ENCODE data around the gene DUOX1. TPM values are rescaled to one million over a fixed set of nuclear protein-coding genes. Genes with fewer than 3 reads are reported as not detected.

The DUOX1 gene
- total RNA-seq, 3 donors from 2014 or later: 0.80 to 7.2 (median 1.6) TPM

- Histone ChIP-seq H3K4me3 (no peak overlapping the region), H3K27ac (no peak overlapping the region), H3K36me3 (no peaks in the 10 kb centered on the region), H3K9me3 (no peaks in the 10 kb centered on the region), H3K4me1 (no peaks in the 10 kb centered on the region), H3K27me3 (peaks cover 0 to 4% of the 10 kb centered on the region in 2 donors)
- DNase-seq (ENCODE audit: low spot score in 2 of 2): no peak
- TF ChIP-seq POLR2A (IDR thresholded peaks at IDR 0.05): no peak
- no peak for TF ChIP-seq CTCF (IDR thresholded peaks at IDR 0.05)
- no peak for TF ChIP-seq POLR2AphosphoS5 (IDR thresholded peaks at IDR 0.05)
- intact Hi-C loops (cut with DNase I; ENCODE audit: low total_unique reads): no loop called here
These were observed 40.7 kb upstream of the DUOX1 start for GRCh38 chr15:45088801-45089711.

- DNase-seq (ENCODE audit: low spot score in 2 of 2): no peak
- TF ChIP-seq POLR2A (IDR thresholded peaks at IDR 0.05) (no peak), CTCF (IDR thresholded peaks at IDR 0.05) (no peak), POLR2AphosphoS5 (IDR thresholded peaks at IDR 0.05) (no peak)
- peaks cover 0 to 4% of the 10 kb centered on the region in 2 donors for H3K27me3 ChIP-seq
- no peaks in the 10 kb centered on the region for H3K4me1 ChIP-seq
- H3K27ac ChIP-seq: no peak overlapping the region
- no peaks in the 10 kb centered on the region for H3K9me3 ChIP-seq
- H3K4me3 ChIP-seq: no peak overlapping the region
- intact Hi-C loops (cut with DNase I; ENCODE audit: low total_unique reads): no loop called here
- no peaks in the 10 kb centered on the region for H3K36me3 ChIP-seq
These were observed 40.0 kb upstream of the DUOX1 start for GRCh38 chr15:45089712-45090373.

- Histone ChIP-seq H3K4me3 (no peak overlapping the region), H3K27me3 (peaks cover 0 to 4% of the 10 kb centered on the region in 2 donors), H3K9me3 (no peaks in the 10 kb centered on the region), H3K27ac (no peak overlapping the region), H3K4me1 (no peaks in the 10 kb centered on the region), H3K36me3 (no peaks in the 10 kb centered on the region)
- DNase-seq (ENCODE audit: low spot score in 2 of 2): no peak
- intact Hi-C loops (cut with DNase I; ENCODE audit: low total_unique reads): no loop called here
- no peak for TF ChIP-seq POLR2AphosphoS5 (IDR thresholded peaks at IDR 0.05)
- no peak for TF ChIP-seq POLR2A (IDR thresholded peaks at IDR 0.05)
- no peak for TF ChIP-seq CTCF (IDR thresholded peaks at IDR 0.05)
These were observed 38.6 kb upstream of the DUOX1 start for GRCh38 chr15:45091161-45091560.

GRCh38 chr15:45091576-45091975 lies 38.2 kb upstream of the DUOX1 start:
- no peaks in the 10 kb centered on the region for H3K36me3 ChIP-seq
- DNase-seq (ENCODE audit: low spot score in 2 of 2): no peak
- no peak for TF ChIP-seq POLR2A (IDR thresholded peaks at IDR 0.05)
- TF ChIP-seq POLR2AphosphoS5 (IDR thresholded peaks at IDR 0.05): no peak
- no peak for TF ChIP-seq CTCF (IDR thresholded peaks at IDR 0.05)
- H3K4me3 ChIP-seq: no peak overlapping the region
- no peaks in the 10 kb centered on the region for H3K4me1 ChIP-seq
- H3K27me3 ChIP-seq: peaks cover 0 to 4% of the 10 kb centered on the region in 2 donors
- no peaks in the 10 kb centered on the region for H3K9me3 ChIP-seq
- H3K27ac ChIP-seq: no peak overlapping the region
- intact Hi-C loops (cut with DNase I; ENCODE audit: low total_unique reads): no loop called here

DNA sequence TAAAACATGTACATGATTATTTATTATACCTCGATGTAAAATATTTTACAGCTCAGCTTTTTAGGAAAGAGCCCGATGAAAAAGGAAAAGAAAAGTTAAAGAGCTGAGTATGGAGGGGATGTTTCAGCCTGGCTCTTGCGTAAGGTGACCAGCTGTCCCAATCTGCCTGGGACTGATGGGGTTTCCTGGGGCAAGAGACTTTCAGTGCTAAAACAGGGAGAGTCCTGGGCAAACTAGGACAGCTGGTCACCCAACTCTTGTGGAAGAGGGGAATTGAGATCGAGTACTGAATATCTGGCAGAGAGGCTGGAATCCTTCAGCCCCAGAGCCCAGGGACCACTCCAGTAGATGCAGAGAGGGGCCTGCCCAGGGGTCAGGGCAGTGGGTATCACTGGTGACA lies 36.8 kb upstream of the DUOX1 start:
- DNase-seq (ENCODE audit: low spot score in 2 of 2): no peak
- H3K36me3 ChIP-seq: no peaks in the 10 kb centered on the region
- H3K27me3 ChIP-seq: peaks cover 0 to 4% of the 10 kb centered on the region in 2 donors
- no peak for TF ChIP-seq POLR2AphosphoS5 (IDR thresholded peaks at IDR 0.05)
- TF ChIP-seq POLR2A (IDR thresholded peaks at IDR 0.05): no peak
- TF ChIP-seq CTCF (IDR thresholded peaks at IDR 0.05): no peak
- intact Hi-C loops (cut with DNase I; ENCODE audit: low total_unique reads): no loop called here
- no peak overlapping the region for H3K27ac ChIP-seq
- H3K9me3 ChIP-seq: no peaks in the 10 kb centered on the region
- no peaks in the 10 kb centered on the region for H3K4me1 ChIP-seq
- H3K4me3 ChIP-seq: no peak overlapping the region
